GM18520 (cell line): ENCODE measurements around the gene PARK7.

Source experiments
- ATAC-seq: cut with Tn5 transposase; IDR thresholded peaks from one replicate; pipeline ENCODE4 v1.9.1; 2021; ENCODE audit not compliant: unreplicated experiment

The PARK7 gene

GRCh38 chr1:8021676-8022266 is 60.3 kb downstream of the PARK7 start:
- no peak for ATAC-seq

DNA sequence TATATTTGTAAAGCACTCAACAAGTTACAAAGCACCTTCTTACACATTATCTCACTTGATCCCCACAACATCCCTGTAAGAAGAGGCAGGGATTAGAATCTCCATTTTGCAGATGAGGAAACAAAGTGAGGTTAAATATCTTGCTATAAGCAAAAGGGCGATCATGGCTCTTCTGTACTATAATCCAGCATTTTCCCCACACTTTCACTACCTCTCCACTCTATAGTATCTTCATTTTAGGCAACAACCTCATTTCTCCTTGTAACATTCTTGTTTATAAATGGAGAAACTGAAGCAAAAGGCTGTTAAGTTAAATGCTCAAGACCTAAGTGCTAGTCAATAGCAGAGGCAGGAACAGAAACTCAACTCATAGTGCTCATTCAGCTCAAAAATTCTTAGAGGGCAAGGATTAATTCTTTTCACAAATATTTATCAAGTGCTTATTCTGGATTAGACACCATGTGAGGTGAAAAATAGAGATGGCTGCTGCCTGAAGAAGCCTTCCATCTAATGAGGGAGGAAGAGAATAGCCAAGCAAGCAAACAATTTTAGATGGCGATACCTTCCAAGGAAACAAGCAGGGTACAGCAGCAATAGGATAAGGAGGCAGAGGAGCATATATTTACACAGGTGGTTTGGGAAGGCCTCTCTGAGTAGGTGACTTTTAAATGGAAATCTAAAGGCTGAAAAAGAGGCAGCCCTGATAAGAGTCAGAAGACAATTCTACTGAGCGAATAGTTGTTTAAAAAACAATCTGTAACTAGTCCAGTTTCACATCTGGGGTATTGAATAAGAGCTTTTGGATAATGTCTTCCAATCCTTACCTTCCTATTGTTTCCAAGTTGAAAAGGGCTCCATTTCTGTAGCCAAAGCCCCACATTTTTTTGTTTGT is 61.1 kb downstream of the PARK7 start:
- ATAC-seq, result no peak

- ATAC-seq, result no peak
Observed at GRCh38 chr1:8023287-8023994, 61.9 kb downstream of the PARK7 start.

- no peak for ATAC-seq
Observed at GRCh38 chr1:8023995-8024313, 62.4 kb downstream of the PARK7 start.

DNA sequence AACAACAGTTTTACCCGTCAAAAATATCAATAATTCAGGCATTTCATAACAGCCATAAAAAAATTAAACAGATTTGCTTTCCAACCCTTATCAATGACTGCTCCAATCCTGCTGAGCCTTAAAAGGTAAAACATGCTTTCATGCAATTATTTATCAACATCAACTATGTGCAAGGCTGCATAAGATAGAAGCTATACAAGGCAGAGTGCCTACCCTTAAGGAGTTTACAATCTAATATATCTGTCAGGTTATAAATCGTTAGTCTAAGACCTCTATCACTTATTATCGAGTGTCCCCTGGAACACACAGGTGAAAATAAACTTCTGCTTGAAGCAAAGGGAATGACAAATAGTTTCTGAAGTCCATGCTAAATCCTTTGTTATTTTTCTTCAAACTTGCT is 62.8 kb downstream of the PARK7 start:
- no peak for ATAC-seq

- no peak for ATAC-seq
Observed at GRCh38 chr1:8025061-8025670, 63.7 kb downstream of the PARK7 start.

DNA sequence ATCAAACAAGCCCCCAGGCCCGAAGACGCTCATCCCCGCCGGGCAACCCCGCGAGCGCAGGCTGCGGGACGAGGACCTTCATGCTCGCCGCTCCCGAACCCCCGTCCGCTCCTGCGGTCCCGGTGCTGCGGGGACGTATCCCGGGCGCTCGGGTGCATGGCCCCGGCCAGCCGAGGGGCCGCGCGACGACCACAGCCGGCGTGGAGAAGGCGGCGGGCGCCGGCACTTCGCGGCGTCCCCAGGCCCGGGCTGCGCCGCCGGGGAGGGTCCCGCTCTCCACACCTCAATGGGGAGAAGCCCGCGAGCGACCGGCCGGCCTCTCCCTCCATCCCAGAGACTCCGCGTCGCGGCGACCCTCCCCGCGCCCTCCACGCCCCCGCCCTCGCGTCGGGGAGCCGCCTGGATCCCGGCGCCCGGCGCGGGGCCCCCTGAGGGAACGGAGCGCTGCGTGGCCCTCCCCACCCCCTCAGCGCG is 64.2 kb downstream of the PARK7 start:
- ATAC-seq, result peak; percentile 13

DNA sequence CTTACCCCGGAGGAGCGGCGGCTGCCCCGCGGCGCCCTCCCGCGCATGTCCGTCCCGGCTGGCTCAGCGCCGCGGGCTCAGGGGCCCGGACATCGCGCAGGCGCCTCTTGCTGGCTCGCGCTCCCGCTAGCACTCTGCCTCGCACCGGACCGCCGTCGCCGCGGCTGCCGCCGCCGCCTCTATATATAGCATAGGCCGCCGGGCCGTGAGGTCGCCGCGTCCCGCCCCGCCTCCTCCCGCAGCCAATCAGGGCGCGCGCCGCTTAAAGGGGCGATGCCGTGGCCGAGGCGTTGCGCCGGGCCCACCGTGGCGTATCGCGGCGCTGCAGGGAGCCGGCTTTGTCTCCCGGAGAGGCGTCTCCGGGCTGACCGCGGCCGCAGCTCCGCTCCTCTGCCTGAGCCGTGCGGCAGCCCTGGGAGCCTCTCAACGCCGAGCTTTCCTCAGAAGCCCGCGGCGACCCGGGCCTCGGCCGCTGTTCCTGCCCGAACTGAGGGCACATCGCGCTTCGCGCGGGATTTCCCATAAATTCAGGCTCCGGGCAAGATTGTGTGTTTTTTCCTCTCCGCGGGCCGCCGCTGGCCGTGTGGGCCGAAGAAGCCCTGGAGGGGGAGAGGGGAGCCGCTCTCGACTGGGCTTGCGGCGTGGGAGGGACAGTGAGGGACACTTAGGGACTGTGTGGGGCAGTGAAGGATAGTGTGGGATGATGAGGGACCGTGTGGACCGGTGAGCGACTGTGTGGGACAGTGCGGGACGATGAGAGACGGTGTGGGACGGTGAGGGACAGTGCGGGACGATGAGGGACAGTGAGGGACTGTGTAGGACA is 64.9 kb downstream of the PARK7 start, which contains the start of gene ERRFI1:
Gene ERRFI1 (minus strand): TSS at position 157 of the 823 bp plus-strand sequence. CDS start 10,690 bp downstream, outside the sequence.
- peak; percentile 67 for ATAC-seq

DNA sequence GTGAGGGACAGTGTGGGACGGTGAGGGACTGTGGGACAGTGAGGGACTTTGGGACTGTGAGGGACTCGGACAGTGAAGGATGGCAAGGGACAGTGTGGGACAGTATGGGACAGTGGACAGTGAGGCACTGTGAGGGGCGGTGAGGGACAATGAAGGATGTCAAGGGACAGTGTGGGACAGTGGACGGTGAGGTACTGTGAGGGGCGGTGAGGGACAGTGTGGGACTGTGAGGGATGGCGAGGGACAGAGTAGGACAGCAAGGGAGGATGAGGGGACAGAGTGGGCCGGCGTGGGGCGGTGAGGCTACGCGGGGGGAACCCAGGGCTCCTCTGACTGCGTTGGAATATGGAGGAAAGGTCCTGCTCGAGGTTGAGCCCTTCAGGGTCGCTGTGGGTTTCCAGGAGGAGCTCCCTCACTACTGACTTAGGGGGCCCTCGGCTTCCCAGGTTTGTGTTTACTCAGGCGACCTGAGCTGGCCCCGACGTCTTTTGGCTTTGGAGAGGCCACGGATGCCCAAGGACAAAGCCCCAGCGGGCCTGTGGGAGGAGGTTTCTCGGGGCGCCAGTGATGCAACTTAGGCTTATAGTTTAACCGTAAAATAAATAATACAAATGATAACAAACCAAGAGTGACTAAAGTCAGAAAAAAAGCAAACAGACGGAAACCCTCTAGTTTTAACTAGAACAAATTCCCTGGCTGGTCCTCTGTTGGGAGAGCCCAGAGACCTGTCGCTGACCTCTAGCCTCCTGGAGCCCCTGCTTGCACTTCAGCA is 65.7 kb downstream of the PARK7 start:
- no peak for ATAC-seq

DNA sequence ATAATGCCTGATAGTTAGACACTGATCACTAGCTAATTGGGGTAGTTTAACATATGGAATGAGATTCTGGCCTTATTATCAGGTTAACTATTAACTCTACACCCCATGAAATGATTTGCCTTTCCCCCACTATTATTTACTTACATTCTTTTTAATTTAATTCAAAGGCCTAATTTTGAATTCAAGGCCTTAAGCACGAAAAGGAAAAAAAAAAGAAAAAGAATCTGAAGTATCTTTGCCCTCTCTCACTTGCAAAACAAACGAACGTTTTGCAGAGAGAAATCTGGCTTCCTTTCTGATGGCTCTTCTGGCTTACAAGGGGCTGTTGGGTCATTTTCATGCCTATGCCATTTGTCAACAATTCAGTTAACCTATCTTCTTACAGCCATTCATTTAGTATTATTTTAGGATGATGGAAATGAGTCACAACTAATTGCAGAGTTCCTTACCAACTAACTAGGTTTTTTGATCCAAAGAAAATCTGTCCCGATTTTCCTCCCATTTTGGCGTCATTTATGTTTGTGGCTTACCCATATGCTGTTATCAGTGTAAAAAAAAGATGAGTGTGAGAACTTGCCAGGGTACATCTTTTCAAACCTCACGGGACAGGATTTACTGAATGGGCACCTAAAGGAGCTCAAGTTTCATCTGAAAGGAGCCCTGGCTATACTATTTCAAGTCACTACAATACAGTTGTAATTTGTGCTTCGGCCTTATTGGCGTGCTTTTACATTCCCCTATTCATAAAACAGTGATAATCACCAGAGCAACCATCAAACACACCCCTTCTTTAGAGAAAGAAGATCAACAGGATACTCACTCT is 66.4 kb downstream of the PARK7 start:
- ATAC-seq, result no peak

DNA sequence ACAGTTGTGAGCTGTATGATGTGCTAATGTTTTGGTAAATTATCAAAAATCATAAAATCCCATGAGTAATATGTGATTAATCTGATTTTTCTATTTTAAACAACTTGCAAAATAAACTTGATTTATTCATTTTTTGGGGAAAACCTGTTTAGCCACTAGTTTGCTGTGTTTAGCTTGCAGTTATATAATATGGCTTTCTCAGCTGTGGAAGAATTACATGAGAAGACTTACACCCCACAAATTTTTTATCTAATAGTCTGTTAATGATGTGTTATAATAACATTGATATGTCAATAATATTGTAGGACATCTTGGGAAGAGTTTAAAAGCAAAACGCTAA is 67.0 kb downstream of the PARK7 start:
- ATAC-seq, result no peak

DNA sequence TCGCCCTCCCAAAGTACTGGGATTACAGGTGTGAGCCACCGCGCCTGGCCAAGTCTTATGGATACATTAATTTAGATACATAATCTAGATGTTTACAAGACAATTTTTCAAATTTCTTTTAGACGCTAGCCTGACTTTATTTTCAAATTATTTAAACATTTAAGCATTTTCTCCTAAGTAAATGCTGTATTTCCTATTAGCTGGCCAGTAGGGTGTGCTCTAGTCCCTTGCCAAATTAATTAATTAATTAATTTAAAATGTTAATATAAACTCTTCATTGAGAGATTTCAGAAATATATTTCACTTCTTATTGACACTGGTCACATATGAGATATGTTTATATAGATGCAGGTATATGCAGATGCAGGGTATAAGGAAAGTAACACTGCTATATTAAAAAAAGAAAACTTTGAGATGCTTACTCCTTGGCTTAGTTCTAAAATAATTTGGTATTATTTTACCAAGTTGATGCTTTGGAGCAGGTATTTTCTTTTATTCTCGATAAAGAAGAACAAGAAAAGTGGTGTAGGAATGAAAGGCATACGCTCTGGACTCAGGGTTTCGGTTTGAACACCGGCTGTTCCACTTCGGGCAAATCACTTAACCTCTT is 69.8 kb downstream of the PARK7 start:
- no peak for ATAC-seq

GRCh38 chr1:8032366-8032910 is 70.9 kb downstream of the PARK7 start:
- no peak for ATAC-seq

- no peak for ATAC-seq
Observed at GRCh38 chr1:8033322-8033721, 71.8 kb downstream of the PARK7 start.
